ENCODE measurements around the gene GASK1A.

DNA sequence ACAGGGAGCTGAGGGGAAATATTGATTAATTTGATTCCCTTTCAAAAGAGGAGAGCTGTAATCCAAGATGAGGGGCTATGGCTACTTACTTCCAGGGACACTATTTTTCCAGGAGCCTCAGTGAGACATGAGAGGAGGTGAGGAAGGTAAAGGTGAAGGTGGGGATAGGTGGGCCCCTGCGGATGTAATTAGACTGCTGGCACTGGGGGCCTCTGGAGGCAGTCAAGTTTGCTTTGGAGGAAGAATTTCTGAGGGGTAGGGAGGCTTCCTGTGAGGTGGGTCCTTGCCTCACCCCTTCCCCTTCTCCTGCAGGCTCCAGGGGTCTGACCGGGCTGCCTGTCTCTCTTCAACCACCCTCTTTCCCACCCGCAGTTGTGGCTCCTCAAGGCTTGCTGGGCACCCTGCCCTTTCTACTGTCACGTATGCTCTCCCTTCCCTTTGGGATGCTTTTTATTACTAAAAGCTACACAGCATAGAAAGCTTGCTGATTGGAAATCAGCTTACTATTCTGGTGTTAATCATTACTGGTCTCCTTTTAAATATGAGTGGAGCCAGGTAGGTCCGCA lies 22.5 kb downstream of the GASK1A start:
- no peak for TF ChIP-seq CTCF (conservative IDR thresholded peaks at IDR 0.05)
- no peak for TF ChIP-seq ZFX (IDR thresholded peaks at IDR 0.05)
